Fibroblast of the aortic adventitia (primary cell): Measurements from ENCODE around the gene CFAP53. TPM values are rescaled to one million over a fixed set of nuclear protein-coding genes. Genes with fewer than 3 reads are reported as not detected.

Source experiments
- DNase-seq: peaks from one replicate; pipeline ENCODE4 v3.0.0-alpha.2; 2010; ENCODE audit warnings: low read depth
- H3K4me3 ChIP-seq: 2 replicates; pipeline ENCODE4 v1.5.1; 2011; ENCODE audit warnings: low read depth, mild to moderate bottlenecking, control low read depth, low read length, moderate library complexity
- CTCF ChIP-seq: IDR thresholded peaks from 2 replicates; pipeline ENCODE4 v1.5.1; 2011; ENCODE audit warnings: mild to moderate bottlenecking, low read length, control low read depth, inconsistent platforms; ENCODE audit not compliant: insufficient read depth
- total RNA-seq: library from RNA; depleted of rRNA; stranded (reverse); fragments of >200 nt; gene quantifications from 2 replicates; pipeline ENCODE4 v1.2.3, GENCODE V29; 2012; ENCODE audit warnings: low replicate concordance

The CFAP53 gene
- total RNA-seq, 1 donor: 0.27 TPM

DNA sequence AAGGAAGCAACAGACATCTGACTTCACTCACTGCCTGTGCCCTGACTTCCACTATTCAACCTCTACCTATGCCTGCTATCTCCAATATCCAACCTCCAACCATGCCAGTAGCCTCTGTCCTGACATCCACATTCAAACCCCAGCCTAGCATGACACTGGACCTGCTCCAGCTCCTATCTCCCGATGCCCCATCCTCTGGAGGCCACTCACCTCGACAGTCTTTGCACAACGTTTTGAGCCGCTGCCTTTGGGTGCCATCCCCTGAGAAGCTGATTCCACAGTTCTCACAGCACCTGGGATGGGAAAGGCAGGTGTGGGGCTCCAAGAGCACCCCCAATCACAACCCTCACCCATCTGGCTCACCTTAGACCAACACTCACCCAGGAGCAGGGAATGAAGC lies 10.2 kb upstream of the CFAP53 start:
- TF ChIP-seq CTCF: no peak
- DNase-seq: no peak
- no peak overlapping the region for H3K4me3 ChIP-seq

GRCh38 chr18:50275503-50276036 lies 9.3 kb upstream of the CFAP53 start:
- DNase-seq: no peak
- TF ChIP-seq CTCF: no peak
- H3K4me3 ChIP-seq: no peak overlapping the region

GRCh38 chr18:50274941-50275340 lies 8.6 kb upstream of the CFAP53 start:
- TF ChIP-seq CTCF: no peak
- no peak for DNase-seq
- H3K4me3 ChIP-seq: no peak overlapping the region

- no peak for DNase-seq
- TF ChIP-seq CTCF: no peak
- H3K4me3 ChIP-seq: no peak overlapping the region
These were observed 7.7 kb upstream of the CFAP53 start for GRCh38 chr18:50274044-50274442.

DNA sequence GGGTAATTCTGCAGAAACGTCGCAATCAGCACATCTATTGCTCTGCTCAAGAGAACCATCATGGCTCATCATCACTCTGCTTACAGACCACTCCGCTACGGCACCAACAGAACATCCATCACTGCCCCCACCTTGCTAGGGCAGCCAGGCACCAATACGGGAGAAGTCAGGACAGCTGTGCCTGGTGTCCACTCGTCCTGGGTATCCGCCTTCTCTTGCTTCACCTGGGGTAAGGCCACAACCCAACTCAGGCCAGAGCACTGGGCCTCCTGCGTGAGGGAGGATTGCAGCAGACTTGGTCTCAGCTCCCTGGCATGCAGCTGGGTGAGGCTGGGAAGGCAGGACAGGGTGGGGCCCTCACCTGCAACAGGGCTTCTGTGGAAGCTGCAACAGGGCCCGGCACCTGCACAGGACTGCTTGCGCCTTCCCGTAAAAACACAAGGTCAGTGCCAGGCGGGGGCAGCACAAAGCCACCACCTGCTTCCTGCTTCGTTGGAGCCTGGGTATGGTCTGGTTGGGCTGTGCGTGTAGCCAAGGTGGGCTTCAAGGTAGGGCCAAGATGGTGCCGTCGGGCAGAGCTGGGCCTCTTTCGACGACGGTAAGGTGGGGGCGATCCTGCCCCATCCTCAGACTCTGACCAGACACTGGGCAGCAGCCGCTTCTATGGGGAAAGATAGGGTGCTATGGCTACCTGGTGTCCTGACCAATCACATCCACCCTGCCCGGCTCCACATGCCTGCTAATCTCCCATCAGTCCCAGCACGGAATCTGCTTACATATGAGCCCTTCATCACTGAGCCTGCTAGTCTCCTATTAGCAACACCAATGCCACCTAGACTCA lies 7.1 kb upstream of the CFAP53 start:
- no peak for DNase-seq

GRCh38 chr18:50272568-50272967 lies 6.3 kb upstream of the CFAP53 start:
- DNase-seq: no peak
- TF ChIP-seq CTCF: no peak
- H3K4me3 ChIP-seq: no peak overlapping the region

More for the DNA sequence above, 7.1 kb upstream of the CFAP53 start:
- H3K4me3 ChIP-seq: no peak overlapping the region
- no peak for TF ChIP-seq CTCF
